CD14-positive monocyte (primary cell): ENCODE data around the gene CACNA1C. TPM values are rescaled to one million over a fixed set of nuclear protein-coding genes. Genes with fewer than 3 reads are reported as not detected.

Experiments
- DNase-seq, 3 donors: peaks; one replicate each; pipeline ENCODE4 v3.0.0-alpha.2; 2011 to 2022
- H2AFZ ChIP-seq: 2 replicates; pipeline ENCODE4 v1.6.0; 2012; ENCODE audit warnings: mild to moderate bottlenecking, low read depth, low read length, inconsistent platforms; ENCODE audit not compliant: insufficient read depth, poor library complexity, severe bottlenecking
- H3K27ac ChIP-seq, 2 donors: 1 replicate in 1 of 2; 2 replicates in 1 of 2; pipeline ENCODE4 v1.5.1; 2012 to 2013; ENCODE audit warnings: low read length in 2 of 2, control low read depth in 1 of 2, inconsistent platforms in 1 of 2, low read depth in 1 of 2, mild to moderate bottlenecking in 1 of 2
- H3K27me3 ChIP-seq, 2 donors: one replicate each; pipeline versions ENCODE4 v1.6.0 to v1.6.1; 2011 to 2013; ENCODE audit warnings: low read length in 2 of 2; ENCODE audit not compliant: control insufficient read depth in 2 of 2, insufficient read depth in 2 of 2
- H3K36me3 ChIP-seq, 2 donors: replicated peaks in 1 of 2; 1 replicate in 1 of 2; 2 replicates in 1 of 2; pipeline versions ENCODE4 v1.5.1 to v1.6.1; 2012 to 2013; ENCODE audit warnings: low read length in 2 of 2, control low read depth in 1 of 2, inconsistent platforms in 1 of 2, mild to moderate bottlenecking in 1 of 2; ENCODE audit not compliant: insufficient read depth in 2 of 2, control insufficient read depth in 1 of 2
- H3K4me1 ChIP-seq, 2 donors: 1 replicate in 1 of 2; 2 replicates in 1 of 2; pipeline versions ENCODE4 v1.5.1 to v1.6.1; 2012 to 2013; ENCODE audit warnings: low read length in 2 of 2, control low read depth in 1 of 2, inconsistent platforms in 1 of 2, mild to moderate bottlenecking in 1 of 2, moderate library complexity in 1 of 2; ENCODE audit not compliant: insufficient read depth in 2 of 2, control insufficient read depth in 1 of 2
- H3K4me2 ChIP-seq: replicated peaks from 2 replicates; pipeline ENCODE3; 2012; ENCODE audit warnings: low read length, moderate library complexity, mild to moderate bottlenecking; ENCODE audit not compliant: poor library complexity, severe bottlenecking; ENCODE audit errors: extremely low read depth
- H3K4me3 ChIP-seq, 3 experiments: fragments of 200-600 bp in 1 of 3; sonication (generic) in 1 of 3; replicated peaks in 1 of 3; 1 replicate in 2 of 3; 2 replicates in 1 of 3; pipeline ENCODE4 v1.5.1; 2011 to 2013; ENCODE audit warnings: low read length in 3 of 3, mild to moderate bottlenecking in 3 of 3, control low read depth in 2 of 3, low read depth in 2 of 3, inconsistent platforms in 1 of 3, moderate library complexity in 1 of 3
- H3K79me2 ChIP-seq: 2 replicates; pipeline ENCODE4 v1.6.0; 2012; ENCODE audit warnings: mild to moderate bottlenecking, control low read depth, inconsistent platforms, low read length, moderate library complexity; ENCODE audit not compliant: insufficient read depth
- H3K9ac ChIP-seq: 2 replicates; pipeline ENCODE4 v1.6.0; 2017; ENCODE audit warnings: low read length, mild to moderate bottlenecking; ENCODE audit not compliant: insufficient read depth, poor library complexity, severe bottlenecking
- H3K9me3 ChIP-seq, 2 donors: replicated peaks in 1 of 2; 1 replicate in 1 of 2; 2 replicates in 1 of 2; pipeline versions ENCODE4 v1.5.1 to v1.6.1; 2012 to 2013; ENCODE audit warnings: low read length in 2 of 2, control low read depth in 1 of 2; ENCODE audit not compliant: control insufficient read depth in 1 of 2, insufficient read depth in 1 of 2
- H4K20me1 ChIP-seq: 2 replicates; pipeline ENCODE4 v1.6.0; 2012; ENCODE audit warnings: mild to moderate bottlenecking, low read length, control low read depth, moderate library complexity; ENCODE audit not compliant: insufficient read depth
- H3K27ac Mint-ChIP-seq, 7 donors: one replicate each; pipeline ENCODE4 v1.8.0; 2020; ENCODE audit warnings: mild to moderate bottlenecking in 7 of 7, mixed read lengths in 7 of 7, moderate library complexity in 6 of 7, inconsistent platforms in 2 of 7
- H3K27me3 Mint-ChIP-seq, 3 donors: one replicate each; pipeline ENCODE4 v1.8.0; 2021 to 2022; ENCODE audit warnings: low read depth in 3 of 3, mild to moderate bottlenecking in 3 of 3, mixed read lengths in 3 of 3, moderate library complexity in 3 of 3, inconsistent platforms in 1 of 3
- H3K36me3 Mint-ChIP-seq, 2 donors: one replicate each; pipeline ENCODE4 v1.8.0; 2020; ENCODE audit warnings: mixed read lengths in 2 of 2, inconsistent platforms in 1 of 2, mild to moderate bottlenecking in 1 of 2
- H3K4me1 Mint-ChIP-seq: one replicate; pipeline ENCODE4 v1.8.0; 2020; ENCODE audit warnings: mild to moderate bottlenecking, mixed read lengths
- H3K4me3 Mint-ChIP-seq, 2 donors: one replicate each; pipeline ENCODE4 v1.8.0; 2020; ENCODE audit warnings: mild to moderate bottlenecking in 2 of 2, mixed read lengths in 2 of 2, moderate library complexity in 1 of 2
- H3K9me3 Mint-ChIP-seq, 7 donors: one replicate each; pipeline ENCODE4 v1.8.0; 2020 to 2022; ENCODE audit warnings: mixed read lengths in 7 of 7, mild to moderate bottlenecking in 6 of 7, moderate library complexity in 6 of 7, inconsistent platforms in 2 of 7
- CTCF ChIP-seq: fragments of 200-600 bp; IDR thresholded peaks from one replicate; pipeline ENCODE4 v1.8.0; 2022; ENCODE audit warnings: antibody characterized with exemption, mild to moderate bottlenecking
- WGBS: methylation state at CpG from one replicate; pipeline ENCODE4 v1.1.5; 2013; ENCODE audit warnings: missing lambda C conversion rate; ENCODE audit not compliant: insufficient coverage; 5-methylcytosine and 5-hydroxymethylcytosine counted together
- intact Hi-C, 2 donors: fragments of 100-400 bp; cut with micrococcal nuclease; formaldehyde crosslinking; loops; one replicate each; pipeline versions ENCODE4 v1.15.0 to v1.15.1; 2023
- polyA plus RNA-seq, 3 donors: library from polyadenylated mRNA; depleted of rRNA in 1 of 3; unstranded in 2 of 3; stranded (reverse) in 1 of 3; fragments of 300-500 nt in 2 of 3; fragments of >200 nt in 1 of 3; fragmentation: Illumina TruSeq in 2 of 3; gene quantifications; 1 replicate in 2 of 3; 2 replicates in 1 of 3; pipeline ENCODE4 v1.2.3, GENCODE V29; 2012 to 2021

The CACNA1C gene
- polyA plus RNA-seq, 3 donors = not detected

- Histone ChIP-seq H3K79me2 (no peaks in the 10 kb centered on the region), H3K4me3 (no peak overlapping the region), H4K20me1 (no peaks in the 10 kb centered on the region), H2AFZ (no peak overlapping the region), H3K4me2 (no peak overlapping the region), H3K9ac (no peak overlapping the region), H3K4me1 (no peaks in the 10 kb centered on the region), H3K27ac (no peak overlapping the region), H3K27me3 (no peaks in the 10 kb centered on the region), H3K9me3 (peaks cover 0 to 4% of the 10 kb centered on the region in 2 donors), H3K36me3 (no peaks in the 10 kb centered on the region)
- Mint-ChIP-seq H3K4me3 (no peak overlapping the region), H3K36me3 (no peaks in the 10 kb centered on the region), H3K4me1 (no peaks in the 10 kb centered on the region), H3K9me3 (peaks cover 0 to 3% (median 2%) of the 10 kb centered on the region in 7 donors), H3K27ac (peak overlapping the region in 1 of 7 donors; percentile 3), H3K27me3 (peaks cover 0 to 1% (median 1%) of the 10 kb centered on the region in 3 donors)
- DNase-seq = no peak
- intact Hi-C loops = no loop called here
- WGBS = 89% methylated on average over 7 of the region's 7 CpGs
- TF ChIP-seq CTCF = no peak
Observed at GRCh38 chr12:2205996-2206395, 153.2 kb downstream of the CACNA1C start.

GRCh38 chr12:2208837-2209635 is 156.2 kb downstream of the CACNA1C start:
- Histone ChIP-seq H3K27ac (no peak overlapping the region), H2AFZ (no peak overlapping the region), H3K4me1 (no peaks in the 10 kb centered on the region), H4K20me1 (no peaks in the 10 kb centered on the region), H3K4me3 (no peak overlapping the region), H3K9me3 (no peaks in the 10 kb centered on the region), H3K27me3 (no peaks in the 10 kb centered on the region), H3K9ac (no peak overlapping the region), H3K4me2 (no peak overlapping the region), H3K36me3 (no peaks in the 10 kb centered on the region), H3K79me2 (no peaks in the 10 kb centered on the region)
- Mint-ChIP-seq H3K36me3 (no peaks in the 10 kb centered on the region), H3K4me1 (peaks cover 2% of the 10 kb centered on the region), H3K27ac (no peak overlapping the region), H3K27me3 (peaks cover under 1 to 6% (median 1%) of the 10 kb centered on the region in 3 donors), H3K4me3 (no peak overlapping the region), H3K9me3 (peaks cover 0 to 5% (median 2%) of the 10 kb centered on the region in 7 donors)
- intact Hi-C loops = no loop called here
- no peak for TF ChIP-seq CTCF
- 93% methylated on average over 8 of the region's 18 CpGs for WGBS
- DNase-seq = no peak
